Lower lobe of right lung (tissue), 2 donors: ENCODE data around the gene MAP3K7CL. TPM values are rescaled to one million over a fixed set of nuclear protein-coding genes. Genes with fewer than 3 reads are reported as not detected.

Source experiments
- ATAC-seq, 2 donors: fragments of 200-7000 bp; cut with Tn5 transposase; one replicate each; pipeline ENCODE4 v1.9.1; 2020 to 2022; ENCODE audit warnings: mild to moderate bottlenecking in 2 of 2, moderate library complexity in 2 of 2
- DNase-seq: peaks from one replicate; pipeline ENCODE4 v3.0.0-alpha.2; 2020
- H3K27ac ChIP-seq: fragments of 200-600 bp; one replicate; pipeline ENCODE4 v1.8.0; 2022
- H3K27me3 ChIP-seq: fragments of 200-600 bp; one replicate; pipeline ENCODE4 v1.8.0; 2022; ENCODE audit warnings: low read depth
- H3K36me3 ChIP-seq: fragments of 200-600 bp; one replicate; pipeline ENCODE4 v1.8.0; 2022; ENCODE audit warnings: mild to moderate bottlenecking
- H3K4me1 ChIP-seq: fragments of 200-600 bp; one replicate; pipeline ENCODE4 v1.8.0; 2022
- H3K4me3 ChIP-seq: fragments of 200-600 bp; one replicate; pipeline ENCODE4 v1.8.0; 2022; ENCODE audit warnings: mild to moderate bottlenecking
- H3K9me3 ChIP-seq: fragments of 200-600 bp; one replicate; pipeline ENCODE4 v1.8.0; 2022
- CTCF ChIP-seq: fragments of 200-600 bp; IDR thresholded peaks from one replicate; pipeline ENCODE4 v1.8.0; 2022; ENCODE audit warnings: antibody characterized with exemption, mild to moderate bottlenecking
- intact Hi-C: fragments of 100-400 bp; cut with DNase I; formaldehyde crosslinking; loops from one replicate; pipeline ENCODE4 v1.11.0; 2022
- total RNA-seq: library from RNA; stranded (reverse); fragmentation: NEBNext Ultra II Directional; extraction: Animal tissue kit (Norgen Biotek cat#: 25700); gene quantifications from one replicate; pipeline ENCODE4 v1.2.1, GENCODE V29; 2021
- donor health status: DM: no; HTN: yes; CAD: no; lungs with severe emphysema.

MAP3K7CL gene
- total RNA-seq, 1 donor from 2014 or later, result 8.3 TPM

DNA sequence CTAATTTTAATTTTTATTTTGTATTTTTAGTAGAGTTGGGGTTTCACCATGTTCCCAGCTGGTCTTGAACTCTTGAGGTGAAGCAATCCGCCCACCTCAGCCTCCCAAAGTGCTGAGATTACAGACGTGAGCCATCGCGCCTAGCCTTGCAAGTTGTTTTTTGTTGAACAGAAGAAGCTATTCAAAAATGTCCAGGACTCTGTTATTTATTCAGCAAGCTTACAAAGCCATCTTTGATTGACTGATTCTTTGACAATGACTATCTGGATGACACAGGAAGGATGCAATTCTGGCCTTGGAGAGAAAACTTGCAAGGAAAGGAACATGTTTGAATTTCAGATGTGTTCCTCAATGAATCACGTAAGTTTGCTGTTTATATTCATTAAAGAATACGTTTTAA, 63.5 kb downstream of the MAP3K7CL start:
- Histone ChIP-seq H3K4me3 (peak overlapping the region; percentile 13), H3K4me1 (peaks cover 32% of the 10 kb centered on the region), H3K36me3 (no peaks in the 10 kb centered on the region), H3K9me3 (no peaks in the 10 kb centered on the region), H3K27ac (no peak overlapping the region), H3K27me3 (no peaks in the 10 kb centered on the region)
- TF ChIP-seq CTCF, result no peak
- no peak for ATAC-seq
- intact Hi-C loops, result no loop called here
- no peak for DNase-seq

DNA sequence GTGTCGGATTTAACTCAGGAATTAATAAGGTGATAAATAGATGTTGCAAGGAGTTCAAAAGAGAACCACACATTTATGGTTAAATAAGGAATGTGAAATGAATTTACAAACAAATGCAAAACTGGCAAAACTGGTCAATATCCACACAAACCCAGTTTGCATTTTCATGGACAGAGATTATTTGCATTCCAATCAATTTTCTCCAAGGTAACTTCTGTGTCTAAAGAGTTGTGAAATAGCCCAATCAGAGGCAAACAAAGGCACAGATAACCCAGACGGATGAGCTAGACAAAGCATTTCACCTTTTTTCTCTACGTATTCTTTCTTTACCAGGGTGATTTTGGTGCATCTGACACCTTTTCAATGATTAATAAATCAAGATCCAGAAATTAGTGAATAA, 63.9 kb downstream of the MAP3K7CL start:
- Histone ChIP-seq H3K36me3 (no peaks in the 10 kb centered on the region), H3K27me3 (no peaks in the 10 kb centered on the region), H3K4me3 (no peak overlapping the region), H3K27ac (no peak overlapping the region), H3K4me1 (peaks cover 32% of the 10 kb centered on the region), H3K9me3 (no peaks in the 10 kb centered on the region)
- ATAC-seq (no peak), DNase-seq (no peak)
- TF ChIP-seq CTCF, result no peak
- intact Hi-C loops, result no loop called here

- DNase-seq (no peak), ATAC-seq (no peak)
- Histone ChIP-seq H3K36me3 (no peaks in the 10 kb centered on the region), H3K27me3 (no peaks in the 10 kb centered on the region), H3K27ac (no peak overlapping the region), H3K9me3 (no peaks in the 10 kb centered on the region), H3K4me3 (no peak overlapping the region), H3K4me1 (peaks cover 32% of the 10 kb centered on the region)
- intact Hi-C loops, result no loop called here
- TF ChIP-seq CTCF, result no peak
These were observed 64.4 kb downstream of the MAP3K7CL start for GRCh38 chr21:29194847-29195246.

DNA sequence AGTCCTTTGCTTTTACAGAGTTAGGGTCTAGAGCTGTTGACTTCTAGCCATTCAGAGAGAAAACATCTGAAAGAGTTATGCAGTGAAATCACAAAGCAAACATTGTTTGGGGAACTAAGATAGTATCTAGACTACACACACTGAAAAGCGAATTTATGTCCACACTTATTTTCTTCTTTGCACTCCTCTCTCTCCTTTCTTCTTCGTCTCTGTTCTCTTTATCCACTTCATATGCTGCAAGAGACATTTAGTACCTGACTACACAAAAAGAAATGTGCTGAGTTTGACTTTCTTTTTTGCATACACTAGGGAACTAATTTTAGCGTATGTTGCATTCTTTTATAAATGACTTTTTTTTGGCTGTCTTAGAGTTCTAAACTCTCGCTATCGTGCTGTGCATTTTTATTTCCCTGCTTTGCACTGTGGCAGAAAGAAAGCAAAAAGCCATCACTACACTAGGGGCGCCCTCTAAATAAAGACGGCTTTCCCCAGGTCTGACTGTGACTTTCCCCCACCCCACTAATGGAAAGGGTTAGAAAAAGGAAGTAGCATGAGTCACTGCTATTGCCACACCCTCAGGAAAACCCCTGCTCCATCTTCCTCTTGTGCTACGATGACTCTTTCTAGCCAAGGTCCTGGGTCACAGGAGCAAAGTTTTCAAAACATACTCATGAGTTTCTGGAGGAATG, 65.7 kb downstream of the MAP3K7CL start:
- Histone ChIP-seq H3K9me3 (peaks cover 9% of the 10 kb centered on the region), H3K27ac (peak overlapping the region; percentile 64), H3K27me3 (no peaks in the 10 kb centered on the region), H3K4me3 (peak overlapping the region; percentile 30), H3K4me1 (peaks cover 32% of the 10 kb centered on the region), H3K36me3 (no peaks in the 10 kb centered on the region)
- peak; percentile 26 for TF ChIP-seq CTCF
- DNase-seq (peak; percentile 49), ATAC-seq (peak; percentile 93 to 95)
- intact Hi-C loops, result no loop called here

DNA sequence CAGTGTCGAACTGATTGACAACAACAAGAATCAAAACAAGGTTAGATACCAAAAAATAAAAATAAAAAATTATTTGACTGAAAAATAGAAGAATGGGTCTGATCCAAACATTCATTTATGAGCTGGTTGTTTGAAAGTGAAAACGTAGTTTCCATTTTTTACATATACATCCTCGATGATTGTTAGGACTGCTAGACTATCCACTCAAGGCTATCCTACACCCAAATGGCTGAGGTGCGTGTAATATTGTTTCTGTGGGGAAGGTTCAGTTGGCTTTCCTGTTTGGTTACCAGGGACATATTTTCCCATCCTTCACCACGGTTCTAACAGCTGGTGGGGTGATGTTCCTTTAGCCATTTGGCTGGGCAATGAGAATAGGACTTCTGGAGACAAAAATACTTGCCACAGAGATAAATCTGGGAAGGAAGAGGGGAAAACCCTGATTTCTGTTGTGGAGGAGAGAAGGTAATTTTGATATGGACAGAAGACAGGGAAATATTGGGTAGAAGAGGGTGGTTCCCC, 66.3 kb downstream of the MAP3K7CL start:
- ATAC-seq, result peak in 1 of 2 donors; percentile 36
- no peaks in the 10 kb centered on the region for H3K27me3 ChIP-seq
- H3K27ac ChIP-seq, result peak overlapping the region; percentile 64
- peaks cover 32% of the 10 kb centered on the region for H3K4me1 ChIP-seq
- DNase-seq, result no peak
- H3K9me3 ChIP-seq, result peaks cover 15% of the 10 kb centered on the region
- H3K4me3 ChIP-seq, result peak overlapping the region; percentile 30
- no peaks in the 10 kb centered on the region for H3K36me3 ChIP-seq
- intact Hi-C loops, result no loop called here
- TF ChIP-seq CTCF, result no peak
